Measurements from ENCODE around the gene COL26A1. TPM values are rescaled to one million over a fixed set of nuclear protein-coding genes. Genes with fewer than 3 reads are reported as not detected.

Gene COL26A1
- total and polyA plus RNA-seq, 2 experiments from 2014 or later, result 11.6 to 19.1 TPM

GRCh38 chr7:101557421-101557820 lies 194.7 kb downstream of the COL26A1 start:
- no peak overlapping the region for H2AFZ ChIP-seq
- H3K9me3 ChIP-seq (ENCODE audit: low read depth), result no peaks in the 10 kb centered on the region
- WGBS (ENCODE audit: low lambda C conversion rate, missing lambda C conversion rate), result 81% methylated on average over 8 of the region's 8 CpGs
- no peaks in the 10 kb centered on the region for H3K36me3 ChIP-seq (replicated peaks; ENCODE audit: insufficient read depth, low read depth)
- no peak overlapping the region for H3K27ac ChIP-seq
- no peaks in the 10 kb centered on the region for H3K4me1 ChIP-seq (ENCODE audit: insufficient read depth)
- TF ChIP-seq, protein P1, sequence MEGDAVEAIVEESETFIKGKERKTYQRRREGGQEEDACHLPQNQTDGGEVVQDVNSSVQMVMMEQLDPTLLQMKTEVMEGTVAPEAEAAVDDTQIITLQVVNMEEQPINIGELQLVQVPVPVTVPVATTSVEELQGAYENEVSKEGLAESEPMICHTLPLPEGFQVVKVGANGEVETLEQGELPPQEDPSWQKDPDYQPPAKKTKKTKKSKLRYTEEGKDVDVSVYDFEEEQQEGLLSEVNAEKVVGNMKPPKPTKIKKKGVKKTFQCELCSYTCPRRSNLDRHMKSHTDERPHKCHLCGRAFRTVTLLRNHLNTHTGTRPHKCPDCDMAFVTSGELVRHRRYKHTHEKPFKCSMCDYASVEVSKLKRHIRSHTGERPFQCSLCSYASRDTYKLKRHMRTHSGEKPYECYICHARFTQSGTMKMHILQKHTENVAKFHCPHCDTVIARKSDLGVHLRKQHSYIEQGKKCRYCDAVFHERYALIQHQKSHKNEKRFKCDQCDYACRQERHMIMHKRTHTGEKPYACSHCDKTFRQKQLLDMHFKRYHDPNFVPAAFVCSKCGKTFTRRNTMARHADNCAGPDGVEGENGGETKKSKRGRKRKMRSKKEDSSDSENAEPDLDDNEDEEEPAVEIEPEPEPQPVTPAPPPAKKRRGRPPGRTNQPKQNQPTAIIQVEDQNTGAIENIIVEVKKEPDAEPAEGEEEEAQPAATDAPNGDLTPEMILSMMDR (IDR thresholded peaks at IDR 0.05; ENCODE audit: poor library complexity), result no peak
- TF ChIP-seq EZH2 (IDR thresholded peaks at IDR 0.05; ENCODE audit: borderline replicate concordance) (no peak), EZH2phosphoT487 (IDR thresholded peaks at IDR 0.05; ENCODE audit: low read depth, severe bottlenecking, unreplicated experiment) (no peak)
- no peak for DNase-seq (ENCODE audit: low spot score)
- no peaks in the 10 kb centered on the region for H3K9me2 ChIP-seq (replicated peaks; ENCODE audit: insufficient read depth)
- H3K4me2 ChIP-seq, result no peak overlapping the region
- no peaks in the 10 kb centered on the region for H3K27me3 ChIP-seq
- no peaks in the 10 kb centered on the region for H3K79me2 ChIP-seq
- no peak overlapping the region for H3K4me3 ChIP-seq
- H4K20me1 ChIP-seq (ENCODE audit: insufficient read depth, poor library complexity, severe bottlenecking), result no peaks in the 10 kb centered on the region

GRCh38 chr7:101557978-101558741 lies 195.5 kb downstream of the COL26A1 start:
- no peak for DNase-seq (ENCODE audit: low spot score)
- no peaks in the 10 kb centered on the region for H3K9me2 ChIP-seq (replicated peaks; ENCODE audit: insufficient read depth)
- H3K9me3 ChIP-seq (ENCODE audit: low read depth), result no peaks in the 10 kb centered on the region
- no peaks in the 10 kb centered on the region for H3K79me2 ChIP-seq
- TF ChIP-seq EZH2phosphoT487 (IDR thresholded peaks at IDR 0.05; ENCODE audit: low read depth, severe bottlenecking, unreplicated experiment) (no peak), EZH2 (IDR thresholded peaks at IDR 0.05; ENCODE audit: borderline replicate concordance) (no peak)
- TF ChIP-seq, protein P1 (IDR thresholded peaks at IDR 0.05; ENCODE audit: poor library complexity), result no peak
- no peak overlapping the region for H3K27ac ChIP-seq
- no peak overlapping the region for H2AFZ ChIP-seq
- 86% methylated on average over 8 of the region's 9 CpGs for WGBS (ENCODE audit: low lambda C conversion rate, missing lambda C conversion rate)
- H3K36me3 ChIP-seq (replicated peaks; ENCODE audit: insufficient read depth, low read depth), result no peaks in the 10 kb centered on the region
- H3K4me2 ChIP-seq, result no peak overlapping the region
- no peaks in the 10 kb centered on the region for H3K27me3 ChIP-seq
- no peaks in the 10 kb centered on the region for H3K4me1 ChIP-seq (ENCODE audit: insufficient read depth)
- no peak overlapping the region for H3K4me3 ChIP-seq
- no peaks in the 10 kb centered on the region for H4K20me1 ChIP-seq (ENCODE audit: insufficient read depth, poor library complexity, severe bottlenecking)

- no peaks in the 10 kb centered on the region for H3K9me2 ChIP-seq (replicated peaks; ENCODE audit: insufficient read depth)
- H3K9me3 ChIP-seq (ENCODE audit: low read depth), result no peaks in the 10 kb centered on the region
- WGBS (ENCODE audit: low lambda C conversion rate, missing lambda C conversion rate), result 75% methylated on average over 9 of the region's 9 CpGs
- no peaks in the 10 kb centered on the region for H3K27me3 ChIP-seq
- no peaks in the 10 kb centered on the region for H3K79me2 ChIP-seq
- TF ChIP-seq, protein P1 (IDR thresholded peaks at IDR 0.05; ENCODE audit: poor library complexity), result no peak
- TF ChIP-seq EZH2 (IDR thresholded peaks at IDR 0.05; ENCODE audit: borderline replicate concordance) (no peak), EZH2phosphoT487 (IDR thresholded peaks at IDR 0.05; ENCODE audit: low read depth, severe bottlenecking, unreplicated experiment) (no peak)
- DNase-seq (ENCODE audit: low spot score), result no peak
- H3K4me1 ChIP-seq (ENCODE audit: insufficient read depth), result no peaks in the 10 kb centered on the region
- no peaks in the 10 kb centered on the region for H4K20me1 ChIP-seq (ENCODE audit: insufficient read depth, poor library complexity, severe bottlenecking)
- H3K36me3 ChIP-seq (replicated peaks; ENCODE audit: insufficient read depth, low read depth), result no peaks in the 10 kb centered on the region
- H3K4me3 ChIP-seq, result no peak overlapping the region
- no peak overlapping the region for H3K27ac ChIP-seq
- H3K4me2 ChIP-seq, result no peak overlapping the region
- H2AFZ ChIP-seq, result no peak overlapping the region
Observed at GRCh38 chr7:101558742-101559325, 196.2 kb downstream of the COL26A1 start.
